ENCODE data around the gene NBAS. TPM values are rescaled to one million over a fixed set of nuclear protein-coding genes. Genes with fewer than 3 reads are reported as not detected.
"Not testable (repeated sequence)": the region's sequence is repeated elsewhere in the genome, so short reads cannot be mapped to it uniquely, and the experiment has no call there.

NBAS gene
- total and polyA plus RNA-seq, 7 experiments from 2014 or later, result 18.6 to 41.6 (median 32.7) TPM

GRCh38 chr2:15222856-15223255 lies 338.3 kb downstream of the NBAS start:
- no peak overlapping the region for H3K4me3 ChIP-seq (ENCODE audit: low read length)
- H3K27ac ChIP-seq (ENCODE audit: low read depth, low read length), result no peak overlapping the region
- H3K27me3 Mint-ChIP-seq, result no peaks in the 10 kb centered on the region
- no peak overlapping the region for H3K27ac Mint-ChIP-seq
- CTCF ChIA-PET, result no interaction called here
- DNase-seq, result no peak
- peaks cover 0 to 12% (median 0%) of the 10 kb centered on the region in 3 experiments for H3K36me3 ChIP-seq (ENCODE audit: control insufficient read depth in 2 of 3, insufficient read depth in 3 of 3, low read length in 3 of 3)
- no peaks in the 10 kb centered on the region for H3K9me3 Mint-ChIP-seq
- no peaks in the 10 kb centered on the region for H3K4me1 ChIP-seq (ENCODE audit: control insufficient read depth in 2 of 2, insufficient read depth in 2 of 2, low read length in 2 of 2)
- ATAC-seq, result no peak
- H3K27me3 ChIP-seq (ENCODE audit: control insufficient read depth in 2 of 2, insufficient read depth in 2 of 2, low read length in 2 of 2), result no peaks in the 10 kb centered on the region
- POLR2A ChIA-PET, result no interaction called here
- intact Hi-C loops (cut with micrococcal nuclease), result no loop called here
- H3K4me3 Mint-ChIP-seq, result no peak overlapping the region
- H3K36me3 Mint-ChIP-seq, result peaks cover 8 to 68% (median 46%) of the 10 kb centered on the region in 5 donors
- peaks cover 0 to 2% (median 0%) of the 10 kb centered on the region in 7 donors for H3K4me1 Mint-ChIP-seq
- H3K9me3 ChIP-seq (ENCODE audit: control insufficient read depth in 2 of 3, low read length in 3 of 3), result no peaks in the 10 kb centered on the region

- Histone ChIP-seq H3K27me3 (ENCODE audit: control insufficient read depth in 2 of 2, insufficient read depth in 2 of 2, low read length in 2 of 2) (no peaks in the 10 kb centered on the region), H3K4me1 (ENCODE audit: control insufficient read depth in 2 of 2, insufficient read depth in 2 of 2, low read length in 2 of 2) (no peaks in the 10 kb centered on the region), H3K36me3 (ENCODE audit: control insufficient read depth in 2 of 3, insufficient read depth in 3 of 3, low read length in 3 of 3) (peaks cover 0 to 25% (median 0%) of the 10 kb centered on the region in 3 experiments), H3K4me3 (ENCODE audit: low read length) (no peak overlapping the region), H3K9me3 (ENCODE audit: control insufficient read depth in 2 of 3, low read length in 3 of 3) (no peaks in the 10 kb centered on the region), H3K27ac (ENCODE audit: low read depth, low read length) (no peak overlapping the region)
- DNase-seq, result no peak
- ChIA-PET CTCF (no interaction called here), POLR2A (no interaction called here)
- Mint-ChIP-seq H3K4me3 (no peak overlapping the region), H3K27ac (no peak overlapping the region), H3K9me3 (peaks cover 0 to 2% (median 0%) of the 10 kb centered on the region in 11 donors), H3K36me3 (peaks cover 14 to 70% (median 47%) of the 10 kb centered on the region in 5 donors), H3K4me1 (no peaks in the 10 kb centered on the region), H3K27me3 (no peaks in the 10 kb centered on the region)
- intact Hi-C loops (cut with micrococcal nuclease), result no loop called here
- no peak for ATAC-seq
Measured at GRCh38 chr2:15220603-15221002, 340.5 kb downstream of the NBAS start.

- no peak overlapping the region for H3K4me3 ChIP-seq (ENCODE audit: low read length)
- CTCF ChIA-PET, result no interaction called here
- Mint-ChIP-seq H3K27me3 (no peaks in the 10 kb centered on the region), H3K4me1 (no peaks in the 10 kb centered on the region), H3K27ac (no peak overlapping the region), H3K36me3 (peaks cover 14 to 73% (median 56%) of the 10 kb centered on the region in 5 donors), H3K4me3 (no peak overlapping the region), H3K9me3 (peaks cover 0 to 5% (median 0%) of the 10 kb centered on the region in 11 donors)
- no peaks in the 10 kb centered on the region for H3K27me3 ChIP-seq (ENCODE audit: control insufficient read depth in 2 of 2, insufficient read depth in 2 of 2, low read length in 2 of 2)
- H3K36me3 ChIP-seq (ENCODE audit: control insufficient read depth in 2 of 3, insufficient read depth in 3 of 3, low read length in 3 of 3), result peaks cover 0 to 23% (median 0%) of the 10 kb centered on the region in 3 experiments
- H3K4me1 ChIP-seq (ENCODE audit: control insufficient read depth in 2 of 2, insufficient read depth in 2 of 2, low read length in 2 of 2), result no peaks in the 10 kb centered on the region
- ATAC-seq (no peak), DNase-seq (no peak)
- no peaks in the 10 kb centered on the region for H3K9me3 ChIP-seq (ENCODE audit: control insufficient read depth in 2 of 3, low read length in 3 of 3)
- POLR2A ChIA-PET, result no interaction called here
- H3K27ac ChIP-seq (ENCODE audit: low read depth, low read length), result no peak overlapping the region
- intact Hi-C loops (cut with micrococcal nuclease), result no loop called here
Measured at GRCh38 chr2:15218423-15219086, 342.6 kb downstream of the NBAS start.

- Histone ChIP-seq H3K27me3 (ENCODE audit: control insufficient read depth in 2 of 2, insufficient read depth in 2 of 2, low read length in 2 of 2) (no peaks in the 10 kb centered on the region), H3K4me1 (ENCODE audit: control insufficient read depth in 2 of 2, insufficient read depth in 2 of 2, low read length in 2 of 2) (no peaks in the 10 kb centered on the region), H3K4me3 (ENCODE audit: low read length) (no peak overlapping the region), H3K27ac (ENCODE audit: low read depth, low read length) (no peak overlapping the region), H3K36me3 (ENCODE audit: control insufficient read depth in 2 of 3, insufficient read depth in 3 of 3, low read length in 3 of 3) (peaks cover 0 to 36% (median 3%) of the 10 kb centered on the region in 3 experiments), H3K9me3 (ENCODE audit: control insufficient read depth in 2 of 3, low read length in 3 of 3) (no peaks in the 10 kb centered on the region)
- DNase-seq (no peak), ATAC-seq (no peak)
- CTCF ChIA-PET, result no interaction called here
- no peaks in the 10 kb centered on the region for H3K27me3 Mint-ChIP-seq
- H3K27ac Mint-ChIP-seq, result peak overlapping the region in 1 of 9 donors; percentile 33
- POLR2A ChIA-PET, result no interaction called here
- H3K4me3 Mint-ChIP-seq, result no peak overlapping the region
- intact Hi-C loops (cut with micrococcal nuclease), result no loop called here
- H3K9me3 Mint-ChIP-seq, result peaks cover 0 to 36% (median 9%) of the 10 kb centered on the region in 11 donors
- H3K4me1 Mint-ChIP-seq, result peaks cover 0 to 5% (median 0%) of the 10 kb centered on the region in 7 donors
- H3K36me3 Mint-ChIP-seq, result peaks cover 45 to 98% (median 93%) of the 10 kb centered on the region in 5 donors
Measured at GRCh38 chr2:15212249-15212648, 348.9 kb downstream of the NBAS start.

GRCh38 chr2:15210542-15210941 lies 350.6 kb downstream of the NBAS start:
- H3K27ac ChIP-seq (ENCODE audit: low read depth, low read length); H3K4me3 ChIP-seq (ENCODE audit: low read length); H3K4me1 Mint-ChIP-seq; H3K27me3 Mint-ChIP-seq; H3K4me1 ChIP-seq (ENCODE audit: control insufficient read depth in 2 of 2, insufficient read depth in 2 of 2, low read length in 2 of 2); H3K9me3 ChIP-seq (ENCODE audit: control insufficient read depth in 2 of 3, low read length in 3 of 3); H3K27me3 ChIP-seq (ENCODE audit: control insufficient read depth in 2 of 2, insufficient read depth in 2 of 2, low read length in 2 of 2); ATAC-seq; DNase-seq; H3K27ac Mint-ChIP-seq; H3K4me3 Mint-ChIP-seq; CTCF ChIA-PET; POLR2A ChIA-PET; intact Hi-C loops (cut with micrococcal nuclease): not testable (repeated sequence)
- H3K36me3 ChIP-seq (ENCODE audit: control insufficient read depth in 2 of 3, insufficient read depth in 3 of 3, low read length in 3 of 3), result peaks cover 0 to 32% (median 3%) of the 10 kb centered on the region in 3 experiments
- Mint-ChIP-seq H3K36me3 (peaks cover 42 to 98% (median 94%) of the 10 kb centered on the region in 5 donors), H3K9me3 (peaks cover 0 to 44% (median 15%) of the 10 kb centered on the region in 11 donors)

GRCh38 chr2:15206419-15206818 lies 354.7 kb downstream of the NBAS start:
- CTCF ChIA-PET, result no interaction called here

GRCh38 chr2:15205562-15205961 lies 355.6 kb downstream of the NBAS start:
- Mint-ChIP-seq H3K27ac (no peak overlapping the region), H3K27me3 (no peaks in the 10 kb centered on the region), H3K4me3 (no peak overlapping the region), H3K4me1 (peaks cover 0 to 6% (median 0%) of the 10 kb centered on the region in 7 donors), H3K36me3 (peaks cover 24 to 80% (median 58%) of the 10 kb centered on the region in 5 donors), H3K9me3 (peaks cover 0 to 33% (median 9%) of the 10 kb centered on the region in 11 donors)
- Histone ChIP-seq H3K4me1 (ENCODE audit: control insufficient read depth in 2 of 2, insufficient read depth in 2 of 2, low read length in 2 of 2) (no peaks in the 10 kb centered on the region), H3K9me3 (ENCODE audit: control insufficient read depth in 2 of 3, low read length in 3 of 3) (no peaks in the 10 kb centered on the region), H3K27ac (ENCODE audit: low read depth, low read length) (no peak overlapping the region), H3K36me3 (ENCODE audit: control insufficient read depth in 2 of 3, insufficient read depth in 3 of 3, low read length in 3 of 3) (peaks cover 0 to 11% (median 0%) of the 10 kb centered on the region in 3 experiments), H3K4me3 (ENCODE audit: low read length) (no peak overlapping the region), H3K27me3 (ENCODE audit: control insufficient read depth in 2 of 2, insufficient read depth in 2 of 2, low read length in 2 of 2) (no peaks in the 10 kb centered on the region)
- intact Hi-C loops (cut with micrococcal nuclease), result no loop called here
- ATAC-seq (no peak), DNase-seq (no peak)
- ChIA-PET CTCF (no interaction called here), POLR2A (no interaction called here)

More at GRCh38 chr2:15206419-15206818, 354.7 kb downstream of the NBAS start:
- H3K4me3 ChIP-seq (ENCODE audit: low read length), result no peak overlapping the region
- H3K36me3 ChIP-seq (ENCODE audit: control insufficient read depth in 2 of 3, insufficient read depth in 3 of 3, low read length in 3 of 3), result peaks cover 0 to 14% (median 0%) of the 10 kb centered on the region in 3 experiments
- H3K27me3 ChIP-seq (ENCODE audit: control insufficient read depth in 2 of 2, insufficient read depth in 2 of 2, low read length in 2 of 2), result no peaks in the 10 kb centered on the region
- Mint-ChIP-seq H3K9me3 (peaks cover 0 to 36% (median 11%) of the 10 kb centered on the region in 11 donors), H3K27ac (no peak overlapping the region), H3K36me3 (peaks cover 27 to 85% (median 65%) of the 10 kb centered on the region in 5 donors), H3K27me3 (no peaks in the 10 kb centered on the region), H3K4me3 (no peak overlapping the region), H3K4me1 (peaks cover 0 to 6% (median 0%) of the 10 kb centered on the region in 7 donors)
- H3K27ac ChIP-seq (ENCODE audit: low read depth, low read length), result no peak overlapping the region
- no peak for ATAC-seq
- DNase-seq, result no peak
- no peaks in the 10 kb centered on the region for H3K9me3 ChIP-seq (ENCODE audit: control insufficient read depth in 2 of 3, low read length in 3 of 3)
- intact Hi-C loops (cut with micrococcal nuclease), result no loop called here
- no peaks in the 10 kb centered on the region for H3K4me1 ChIP-seq (ENCODE audit: control insufficient read depth in 2 of 2, insufficient read depth in 2 of 2, low read length in 2 of 2)
- POLR2A ChIA-PET, result no interaction called here
